TTC549 (cell line): ENCODE data around the gene CDKN2B-AS1.
"Not testable (repeated sequence)": the region's sequence is repeated elsewhere in the genome, so short reads cannot be mapped to it uniquely, and the experiment has no call there.

ENCODE experiments used
- FAIRE-seq: peaks from 2 replicates; lab custom pipeline; 2012; peaks lifted over from hg19 to GRCh38; lab: Jason Lieb, UNC

The CDKN2B-AS1 gene

GRCh38 chr9:22046243-22046885, 51.8 kb downstream of the CDKN2B-AS1 start:
- FAIRE-seq, result no peak

GRCh38 chr9:22047596-22047995, 53.0 kb downstream of the CDKN2B-AS1 start:
- no peak for FAIRE-seq

- no peak for FAIRE-seq
These were observed 54.8 kb downstream of the CDKN2B-AS1 start for GRCh38 chr9:22049411-22049810.

GRCh38 chr9:22050924-22051323, 56.3 kb downstream of the CDKN2B-AS1 start:
- no peak for FAIRE-seq

GRCh38 chr9:22052376-22052945, 57.9 kb downstream of the CDKN2B-AS1 start:
- FAIRE-seq, result no peak

- no peak for FAIRE-seq
These were observed 58.6 kb downstream of the CDKN2B-AS1 start for GRCh38 chr9:22053178-22053577.

GRCh38 chr9:22054076-22054475, 59.5 kb downstream of the CDKN2B-AS1 start:
- no peak for FAIRE-seq

- peak; percentile 41 for FAIRE-seq
These were observed 59.9 kb downstream of the CDKN2B-AS1 start for GRCh38 chr9:22054529-22054928.

GRCh38 chr9:22055090-22055489, 60.5 kb downstream of the CDKN2B-AS1 start:
- FAIRE-seq, result no peak

- FAIRE-seq, result no peak
These were observed 61.8 kb downstream of the CDKN2B-AS1 start for GRCh38 chr9:22056402-22056801.

- FAIRE-seq, result not testable (repeated sequence)
These were observed 63.4 kb downstream of the CDKN2B-AS1 start for GRCh38 chr9:22057972-22058371.

GRCh38 chr9:22060831-22061383, 66.3 kb downstream of the CDKN2B-AS1 start:
- FAIRE-seq, result no peak

GRCh38 chr9:22064957-22065356, 70.4 kb downstream of the CDKN2B-AS1 start:
- no peak for FAIRE-seq

GRCh38 chr9:22065431-22066200, 71.0 kb downstream of the CDKN2B-AS1 start:
- no peak for FAIRE-seq

- no peak for FAIRE-seq
These were observed 72.6 kb downstream of the CDKN2B-AS1 start for GRCh38 chr9:22067196-22067595.

GRCh38 chr9:22068369-22068768, 73.8 kb downstream of the CDKN2B-AS1 start:
- no peak for FAIRE-seq

- FAIRE-seq, result no peak
These were observed 78.8 kb downstream of the CDKN2B-AS1 start for GRCh38 chr9:22073349-22073748.

GRCh38 chr9:22078081-22078480, 83.5 kb downstream of the CDKN2B-AS1 start:
- no peak for FAIRE-seq

- no peak for FAIRE-seq
These were observed 85.3 kb downstream of the CDKN2B-AS1 start for GRCh38 chr9:22079873-22080341.

GRCh38 chr9:22084336-22085035, 89.9 kb downstream of the CDKN2B-AS1 start:
- no peak for FAIRE-seq

- FAIRE-seq, result no peak
These were observed 93.6 kb downstream of the CDKN2B-AS1 start for GRCh38 chr9:22088053-22088716.

- FAIRE-seq, result no peak
These were observed 94.1 kb downstream of the CDKN2B-AS1 start for GRCh38 chr9:22088717-22089061.
